Fibroblast of pulmonary artery (primary cell): ENCODE data around the gene SCAMP4.

Experiments
- DNase-seq: peaks from one replicate; pipeline ENCODE4 v3.0.0-alpha.2; 2010; ENCODE audit warnings: low read depth
- H3K4me3 ChIP-seq: replicated peaks from 2 replicates; pipeline ENCODE4 v1.5.1; 2011; ENCODE audit warnings: low read depth, mild to moderate bottlenecking, control low read depth, low read length, moderate library complexity
- TF ChIP-seq, protein P1 (sequence below): IDR thresholded peaks from 2 replicates; pipeline ENCODE4 v1.5.1; 2011; ENCODE audit warnings: mild to moderate bottlenecking, control low read depth, low read length, inconsistent platforms; ENCODE audit errors: missing control alignments

Gene SCAMP4

GRCh38 chr19:1902923-1903322, 2.3 kb upstream of the SCAMP4 start:
- no peak for DNase-seq
- TF ChIP-seq, protein P1, sequence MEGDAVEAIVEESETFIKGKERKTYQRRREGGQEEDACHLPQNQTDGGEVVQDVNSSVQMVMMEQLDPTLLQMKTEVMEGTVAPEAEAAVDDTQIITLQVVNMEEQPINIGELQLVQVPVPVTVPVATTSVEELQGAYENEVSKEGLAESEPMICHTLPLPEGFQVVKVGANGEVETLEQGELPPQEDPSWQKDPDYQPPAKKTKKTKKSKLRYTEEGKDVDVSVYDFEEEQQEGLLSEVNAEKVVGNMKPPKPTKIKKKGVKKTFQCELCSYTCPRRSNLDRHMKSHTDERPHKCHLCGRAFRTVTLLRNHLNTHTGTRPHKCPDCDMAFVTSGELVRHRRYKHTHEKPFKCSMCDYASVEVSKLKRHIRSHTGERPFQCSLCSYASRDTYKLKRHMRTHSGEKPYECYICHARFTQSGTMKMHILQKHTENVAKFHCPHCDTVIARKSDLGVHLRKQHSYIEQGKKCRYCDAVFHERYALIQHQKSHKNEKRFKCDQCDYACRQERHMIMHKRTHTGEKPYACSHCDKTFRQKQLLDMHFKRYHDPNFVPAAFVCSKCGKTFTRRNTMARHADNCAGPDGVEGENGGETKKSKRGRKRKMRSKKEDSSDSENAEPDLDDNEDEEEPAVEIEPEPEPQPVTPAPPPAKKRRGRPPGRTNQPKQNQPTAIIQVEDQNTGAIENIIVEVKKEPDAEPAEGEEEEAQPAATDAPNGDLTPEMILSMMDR = no peak
- no peak overlapping the region for H3K4me3 ChIP-seq

GRCh38 chr19:1904860-1905109, 414 bp upstream of the SCAMP4 start:
- peak overlapping the region; percentile 28 for H3K4me3 ChIP-seq
- DNase-seq = no peak
- TF ChIP-seq, protein P1 = no peak

DNA sequence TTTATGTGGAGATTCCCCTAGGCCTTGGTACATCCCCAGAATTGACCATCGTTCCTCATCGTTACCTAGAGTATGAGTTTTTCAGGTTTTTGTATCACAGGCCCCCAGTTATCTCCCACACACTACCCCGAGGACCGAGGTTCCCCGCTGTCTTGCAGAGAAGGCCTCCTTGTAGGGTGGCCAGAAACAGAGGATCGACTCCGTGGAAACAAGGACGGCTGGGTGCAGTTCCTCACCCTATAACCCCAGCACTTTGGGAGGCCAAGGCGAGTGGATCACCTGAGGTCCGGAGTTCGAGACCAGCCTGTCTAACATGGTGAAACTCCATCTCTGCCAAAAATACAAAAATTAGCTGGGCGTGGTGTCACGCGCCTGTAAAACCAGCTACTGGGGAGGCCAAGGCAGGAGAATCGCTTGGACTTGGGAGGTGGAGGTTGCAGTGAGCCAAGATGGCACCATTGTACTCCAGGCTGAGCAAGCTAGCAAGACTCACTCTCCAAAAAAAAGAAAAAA, 720 bp downstream of the SCAMP4 start:
- peak overlapping the region; percentile 70 for H3K4me3 ChIP-seq
- TF ChIP-seq, protein P1 = no peak
- no peak for DNase-seq

- H3K4me3 ChIP-seq = no peak overlapping the region
- DNase-seq = no peak
- TF ChIP-seq, protein P1 = no peak
These were observed 1.9 kb downstream of the SCAMP4 start for GRCh38 chr19:1906985-1907562.

DNA sequence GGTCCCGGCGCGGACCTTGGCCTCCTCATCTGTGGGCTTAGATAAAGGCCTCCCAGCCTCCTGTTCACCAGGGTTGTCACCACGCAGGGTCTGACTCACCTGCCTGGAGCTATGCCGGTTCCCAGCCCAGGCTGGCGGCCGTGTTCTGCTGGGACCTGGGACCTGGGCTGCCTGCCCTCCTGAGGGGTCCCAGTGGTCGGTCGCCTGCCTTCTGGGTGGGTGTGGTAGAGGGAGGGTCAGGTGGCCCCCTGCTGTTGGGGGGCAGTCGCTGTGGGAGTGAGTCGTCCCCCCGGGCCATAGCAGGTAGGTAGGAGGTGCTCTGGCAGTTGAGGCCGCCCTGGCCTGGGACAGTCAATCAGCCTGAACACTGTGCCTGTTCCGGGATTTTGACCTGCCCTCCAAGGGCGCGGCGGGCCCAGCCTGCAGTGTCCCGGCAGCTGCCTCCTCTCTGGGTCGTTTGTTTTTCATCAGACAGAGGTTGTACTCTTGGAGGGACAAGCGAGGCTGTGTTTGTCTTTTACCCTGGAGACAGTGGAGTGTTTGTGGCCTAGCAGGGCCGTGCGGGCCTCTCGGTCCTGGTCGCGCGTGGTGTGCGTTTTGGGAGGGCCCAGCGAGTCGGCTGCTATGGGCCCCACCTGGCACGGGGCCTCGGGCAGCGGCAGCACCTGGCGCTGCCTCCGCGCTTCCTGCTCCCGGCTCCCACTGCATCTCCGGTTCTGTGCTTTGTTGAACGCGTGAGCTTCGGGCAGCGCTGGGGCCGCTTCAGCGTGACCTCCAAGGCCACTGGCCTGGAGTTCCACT, 2.6 kb downstream of the SCAMP4 start:
- DNase-seq = no peak
- TF ChIP-seq, protein P1 = no peak
- H3K4me3 ChIP-seq = no peak overlapping the region

DNA sequence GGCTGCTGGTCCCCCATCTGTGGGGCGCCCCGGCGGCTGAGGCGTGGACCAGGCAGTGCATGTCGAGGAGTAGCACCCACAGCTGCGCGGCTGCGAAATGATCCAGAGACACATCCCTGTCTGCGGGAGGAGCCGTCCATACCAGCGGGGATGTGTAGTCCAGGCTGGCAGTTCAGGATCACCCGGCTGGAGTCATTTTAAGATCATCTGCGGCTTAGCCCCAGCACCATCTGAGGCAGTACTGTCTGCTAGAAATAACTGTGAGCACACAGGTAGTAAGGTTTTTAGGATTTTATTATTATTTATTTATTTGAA, 3.1 kb downstream of the SCAMP4 start:
- no peak overlapping the region for H3K4me3 ChIP-seq
- no peak for DNase-seq
- TF ChIP-seq, protein P1 = no peak

DNA sequence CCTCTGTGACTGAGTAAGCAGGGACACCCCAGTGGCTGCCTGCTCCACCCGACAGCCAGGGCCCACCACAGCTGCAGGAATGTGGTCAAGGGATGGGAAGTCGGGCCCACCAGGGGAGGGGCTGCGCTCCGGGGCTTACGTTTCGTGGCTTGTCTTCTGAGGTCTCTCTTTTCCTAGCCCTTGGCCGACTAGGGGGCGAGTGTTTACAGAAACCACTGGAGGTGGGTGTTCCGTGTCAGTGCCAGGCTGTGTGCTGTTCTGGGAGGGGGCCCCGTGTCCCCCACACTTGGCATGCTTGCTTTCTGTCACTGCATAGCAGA, 4.5 kb downstream of the SCAMP4 start:
- H3K4me3 ChIP-seq = no peak overlapping the region
- TF ChIP-seq, protein P1 = no peak
- no peak for DNase-seq
